Heart left ventricle (tissue), 16 donors: ENCODE results near the gene LRRC28. TPM values are rescaled to one million over a fixed set of nuclear protein-coding genes. Genes with fewer than 3 reads are reported as not detected.

ENCODE experiments used
- ATAC-seq, 4 donors: fragments of 200-7000 bp; cut with Tn5 transposase; one replicate each; pipeline ENCODE4 v1.9.1; 2020 to 2022; ENCODE audit warnings: moderate library complexity in 4 of 4, mild to moderate bottlenecking in 3 of 4, moderate number of reproducible peaks in 1 of 4
- DNase-seq, 5 donors: peaks; one replicate each; pipeline ENCODE4 v3.0.0-alpha.2; 2020
- H3K27ac ChIP-seq, 12 donors: fragments of 200-600 bp; sonication (generic) in 4 of 12; one replicate each; pipeline versions ENCODE4 v1.5.0 to v1.8.0; 2016 to 2022; ENCODE audit warnings: mild to moderate bottlenecking in 2 of 12
- H3K27me3 ChIP-seq, 9 donors: fragments of 200-600 bp; sonication (generic) in 2 of 9; one replicate each; pipeline versions ENCODE4 v1.5.1 to v1.8.0; 2016 to 2022; ENCODE audit warnings: mild to moderate bottlenecking in 3 of 9
- H3K36me3 ChIP-seq, 9 donors: fragments of 200-600 bp; sonication (generic) in 2 of 9; one replicate each; pipeline versions ENCODE4 v1.5.0 to v1.8.0; 2018 to 2022; ENCODE audit warnings: mild to moderate bottlenecking in 2 of 9
- H3K4me1 ChIP-seq, 12 donors: fragments of 200-600 bp; sonication (generic) in 4 of 12; one replicate each; pipeline versions ENCODE4 v1.5.0 to v1.8.0; 2016 to 2022; ENCODE audit warnings: mild to moderate bottlenecking in 3 of 12
- H3K4me3 ChIP-seq, 12 donors: fragments of 200-600 bp; sonication (generic) in 4 of 12; one replicate each; pipeline versions ENCODE4 v1.5.0 to v1.8.0; 2017 to 2022; ENCODE audit warnings: mild to moderate bottlenecking in 9 of 12, moderate library complexity in 4 of 12
- H3K9me3 ChIP-seq, 12 donors: fragments of 200-600 bp; sonication (generic) in 4 of 12; one replicate each; pipeline versions ENCODE4 v1.5.0 to v1.8.0; 2016 to 2022; ENCODE audit warnings: mild to moderate bottlenecking in 1 of 12
- POLR2A ChIP-seq, 2 donors: fragments of 450-650 bp; IDR thresholded peaks; one replicate each; pipeline ENCODE4 v1.6.1; 2017; ENCODE audit warnings: antibody characterized with exemption in 2 of 2, mild to moderate bottlenecking in 2 of 2, moderate library complexity in 2 of 2
- WGBS, 4 donors: extraction: QIAGEN DNeasy Blood & Tissue Kit in 2 of 4; methylation state at CpG; one replicate each; pipeline versions ENCODE4 v1.1.5 to v1.1.7; 2013 to 2018; 5-methylcytosine and 5-hydroxymethylcytosine counted together
- intact Hi-C, 10 donors: fragments of 100-400 bp; cut with DNase I; formaldehyde crosslinking; loops; one replicate each; pipeline versions ENCODE4 v1.11.1 to v1.14.2; 2022
- polyA plus RNA-seq, 2 donors: library from polyadenylated mRNA; stranded (reverse); fragments of 200-250 nt; gene quantifications; one replicate each; pipeline ENCODE4 v1.2.3, GENCODE V29; 2013
- total RNA-seq, 9 donors: library from RNA; depleted of rRNA in 2 of 9; stranded (reverse); fragments of >200 nt in 2 of 9; fragmentation: NEBNext Ultra II Directional in 3 of 9; extraction: Animal tissue kit (Norgen Biotek cat#: 25700) in 3 of 9; gene quantifications; one replicate each; pipeline versions ENCODE4 v1.1.0 to v1.2.4, GENCODE V29; 2016 to 2023
- TF ChIP-seq, protein P1 (sequence below), 12 donors: fragments of 200-600 bp; sonication (generic) in 4 of 12; IDR thresholded peaks; one replicate each; pipeline versions ENCODE4 v1.5.0 to v1.8.0; 2018 to 2022; ENCODE audit warnings: antibody characterized with exemption in 12 of 12, mild to moderate bottlenecking in 5 of 12
- donor health status: ischemic (EF 13 %, LVEDD 7.1; RV severe dilation, severe dysfunction).
- donor health status: healthy with polysubstance abuse.
- donor health status: DM: no; HTN: yes; CAD: no.
- donor health status: DM: no; HTN: no; CAD: no.
- donor health status: ischemic (EF 25% LVEDD 6.9; RV normal size, moderate dysfunction).
- donor health status: ischemic (EF 25% LVEDD 5.7; RV mildly dilated, moderate dysfunction).
- donor health status: healthy.
- donor health status: DM: yes; HTN: yes; CAD: no.
- donor health status: ischemic (EF 35%, LVEDD 5.7; RV mildly dilated, moderate dysfunction).
- donor health status: nonischemic (EF 11% LVEDD 7.7; RV severe dilation, severe dysfunction).
- donor health status: DM: yes; HTN: yes; CAD: no.
- donor health status: PGD.
- donor health status: ischemic (EF 29% LVEDD 5.4; RV normal size, mild dysfunction).
- donor health status: nonischemic (EF 23%, LVEDD 6.1; RV moderate dilation, normal function).

Gene LRRC28
- total and polyA plus RNA-seq, 11 donors = 5.1 to 28.6 (median 20.1) TPM

DNA sequence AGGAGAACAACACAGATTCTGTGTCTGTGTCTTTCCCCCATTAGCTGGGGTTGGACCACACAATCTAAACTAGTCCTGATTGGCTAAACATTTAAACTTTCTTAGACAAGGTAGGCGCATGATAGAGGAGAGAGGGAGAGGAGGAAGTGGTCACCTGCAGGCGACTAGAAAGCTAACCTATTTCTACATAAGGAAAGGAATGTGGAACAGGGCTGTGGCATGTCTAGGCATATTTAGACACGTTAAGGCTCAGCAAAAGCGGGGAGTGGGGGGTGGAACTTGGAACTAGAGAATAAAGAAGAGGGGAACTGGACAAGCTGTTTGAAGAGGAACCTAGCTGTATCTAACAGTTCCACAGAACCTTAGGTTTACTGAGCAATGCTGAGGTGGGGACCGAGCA, 12.8 kb downstream of the LRRC28 start:
- H3K27ac ChIP-seq = no peak overlapping the region

DNA sequence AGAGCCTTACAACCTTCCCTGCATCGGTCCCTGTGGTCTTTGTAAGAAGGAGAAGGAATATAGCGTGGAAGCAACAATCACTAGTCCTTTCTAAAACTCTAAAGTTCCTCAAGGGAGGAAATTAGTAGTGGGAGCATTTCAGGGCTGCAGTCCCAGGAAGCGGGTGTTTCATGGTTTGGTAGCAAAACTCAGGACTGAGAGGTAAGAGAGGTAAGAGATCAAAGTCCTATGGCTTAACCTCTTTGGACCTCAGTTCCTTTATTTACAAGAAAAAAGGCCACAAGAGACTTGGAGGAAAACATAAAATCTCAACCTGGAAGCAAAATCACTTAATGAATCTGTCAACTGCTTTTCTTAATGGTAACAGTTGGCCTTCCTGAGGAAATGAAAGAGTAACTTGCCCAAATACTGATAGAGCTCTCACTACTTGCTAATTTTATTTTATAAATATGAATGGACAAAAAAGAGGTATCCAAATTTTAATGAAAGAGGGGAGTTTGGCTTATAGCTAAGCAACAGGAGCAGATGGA, 14.3 kb downstream of the LRRC28 start:
- intact Hi-C loops = no loop called here
- Histone ChIP-seq H3K36me3 (peaks cover 0 to 12% (median 0%) of the 10 kb centered on the region in 9 donors), H3K27me3 (no peaks in the 10 kb centered on the region), H3K4me1 (no peaks in the 10 kb centered on the region), H3K9me3 (no peaks in the 10 kb centered on the region), H3K4me3 (no peak overlapping the region), H3K27ac (no peak overlapping the region)
- no peak for ATAC-seq
- WGBS, 4 donors = 87 to 95% (median 91%) methylated on average over 3 of the region's 3 CpGs
- TF ChIP-seq, protein P1, sequence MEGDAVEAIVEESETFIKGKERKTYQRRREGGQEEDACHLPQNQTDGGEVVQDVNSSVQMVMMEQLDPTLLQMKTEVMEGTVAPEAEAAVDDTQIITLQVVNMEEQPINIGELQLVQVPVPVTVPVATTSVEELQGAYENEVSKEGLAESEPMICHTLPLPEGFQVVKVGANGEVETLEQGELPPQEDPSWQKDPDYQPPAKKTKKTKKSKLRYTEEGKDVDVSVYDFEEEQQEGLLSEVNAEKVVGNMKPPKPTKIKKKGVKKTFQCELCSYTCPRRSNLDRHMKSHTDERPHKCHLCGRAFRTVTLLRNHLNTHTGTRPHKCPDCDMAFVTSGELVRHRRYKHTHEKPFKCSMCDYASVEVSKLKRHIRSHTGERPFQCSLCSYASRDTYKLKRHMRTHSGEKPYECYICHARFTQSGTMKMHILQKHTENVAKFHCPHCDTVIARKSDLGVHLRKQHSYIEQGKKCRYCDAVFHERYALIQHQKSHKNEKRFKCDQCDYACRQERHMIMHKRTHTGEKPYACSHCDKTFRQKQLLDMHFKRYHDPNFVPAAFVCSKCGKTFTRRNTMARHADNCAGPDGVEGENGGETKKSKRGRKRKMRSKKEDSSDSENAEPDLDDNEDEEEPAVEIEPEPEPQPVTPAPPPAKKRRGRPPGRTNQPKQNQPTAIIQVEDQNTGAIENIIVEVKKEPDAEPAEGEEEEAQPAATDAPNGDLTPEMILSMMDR (IDR thresholded peaks at IDR 0.05) = no peak
- TF ChIP-seq POLR2A (IDR thresholded peaks at IDR 0.05) = no peak
- DNase-seq = no peak

More for the DNA sequence above, 12.8 kb downstream of the LRRC28 start:
- intact Hi-C loops = no loop called here
- Histone ChIP-seq H3K4me3 (no peak overlapping the region), H3K36me3 (peaks cover 0 to 12% (median 0%) of the 10 kb centered on the region in 9 donors), H3K27me3 (no peaks in the 10 kb centered on the region), H3K9me3 (no peaks in the 10 kb centered on the region), H3K4me1 (no peaks in the 10 kb centered on the region)
- ATAC-seq = no peak
- TF ChIP-seq, protein P1 (IDR thresholded peaks at IDR 0.05) = no peak
- no peak for TF ChIP-seq POLR2A (IDR thresholded peaks at IDR 0.05)
- no peak for DNase-seq
- 80 to 87% (median 83%) methylated on average over 5 of the region's 5 CpGs for WGBS, 4 donors

DNA sequence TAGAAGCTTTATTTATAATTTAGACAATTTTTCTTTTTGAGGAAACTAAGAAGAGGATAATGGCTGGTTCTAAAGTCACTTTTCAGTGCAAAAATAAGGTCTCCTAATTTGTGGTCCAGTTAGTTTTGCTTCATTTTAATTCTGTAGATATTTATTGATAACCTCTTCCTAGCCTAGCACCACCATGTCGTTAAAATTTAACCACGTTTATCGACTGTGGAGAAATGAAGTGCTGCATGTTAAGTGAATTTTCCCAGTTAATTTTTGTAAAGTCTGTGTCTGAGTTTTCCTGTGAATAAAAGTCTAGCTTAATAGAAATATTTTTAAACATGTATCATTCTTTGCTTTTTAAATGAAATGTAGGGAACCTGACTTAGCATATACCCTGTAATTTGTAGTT, 16.7 kb downstream of the LRRC28 start:
- TF ChIP-seq, protein P1 (IDR thresholded peaks at IDR 0.05) = no peak
- no peak for TF ChIP-seq POLR2A (IDR thresholded peaks at IDR 0.05)
- ATAC-seq (no peak), DNase-seq (no peak)
- Histone ChIP-seq H3K9me3 (no peaks in the 10 kb centered on the region), H3K27me3 (no peaks in the 10 kb centered on the region), H3K27ac (no peak overlapping the region), H3K4me3 (no peak overlapping the region), H3K4me1 (peaks cover 0 to 3% (median 0%) of the 10 kb centered on the region in 12 donors), H3K36me3 (peaks cover 0 to 1% (median 0%) of the 10 kb centered on the region in 9 donors)
- intact Hi-C loops = no loop called here
- 92 to 95% (median 94%) methylated on average over 3 of the region's 3 CpGs for WGBS, 4 donors

DNA sequence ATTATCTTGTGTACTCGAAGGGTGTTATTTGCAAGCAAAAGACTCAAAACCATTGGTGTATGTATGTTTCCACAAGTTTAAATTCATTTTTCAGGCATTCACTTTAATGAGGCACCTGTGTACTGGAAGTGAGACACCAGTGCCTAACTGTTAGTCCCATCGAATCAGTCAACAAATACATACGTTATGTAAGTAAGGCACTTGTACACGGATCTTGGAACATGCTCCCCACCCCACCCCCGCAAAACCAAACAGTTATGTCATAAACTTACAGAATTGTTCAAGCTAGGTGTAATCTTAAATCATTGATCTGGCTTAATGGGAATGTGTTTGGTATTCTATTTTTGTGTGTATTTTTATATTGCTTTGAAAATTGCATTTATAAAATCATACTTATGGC, 17.1 kb downstream of the LRRC28 start:
- Histone ChIP-seq H3K36me3 (no peaks in the 10 kb centered on the region), H3K27me3 (no peaks in the 10 kb centered on the region), H3K4me1 (peaks cover 0 to 8% (median 0%) of the 10 kb centered on the region in 12 donors), H3K27ac (no peak overlapping the region), H3K9me3 (no peaks in the 10 kb centered on the region), H3K4me3 (no peak overlapping the region)
- 77 to 81% (median 79%) methylated on average over 5 of the region's 5 CpGs for WGBS, 4 donors
- DNase-seq = no peak
- no peak for ATAC-seq
- no peak for TF ChIP-seq POLR2A (IDR thresholded peaks at IDR 0.05)
- TF ChIP-seq, protein P1 (IDR thresholded peaks at IDR 0.05) = no peak
- intact Hi-C loops = no loop called here
